ENCODE measurements around the gene ACSL1. TPM values are rescaled to one million over a fixed set of nuclear protein-coding genes. Genes with fewer than 3 reads are reported as not detected.

ACSL1 gene
- total RNA-seq, 4 donors from 2014 or later: 43.5 to 136 (median 52.0) TPM

- TF ChIP-seq, protein P1, sequence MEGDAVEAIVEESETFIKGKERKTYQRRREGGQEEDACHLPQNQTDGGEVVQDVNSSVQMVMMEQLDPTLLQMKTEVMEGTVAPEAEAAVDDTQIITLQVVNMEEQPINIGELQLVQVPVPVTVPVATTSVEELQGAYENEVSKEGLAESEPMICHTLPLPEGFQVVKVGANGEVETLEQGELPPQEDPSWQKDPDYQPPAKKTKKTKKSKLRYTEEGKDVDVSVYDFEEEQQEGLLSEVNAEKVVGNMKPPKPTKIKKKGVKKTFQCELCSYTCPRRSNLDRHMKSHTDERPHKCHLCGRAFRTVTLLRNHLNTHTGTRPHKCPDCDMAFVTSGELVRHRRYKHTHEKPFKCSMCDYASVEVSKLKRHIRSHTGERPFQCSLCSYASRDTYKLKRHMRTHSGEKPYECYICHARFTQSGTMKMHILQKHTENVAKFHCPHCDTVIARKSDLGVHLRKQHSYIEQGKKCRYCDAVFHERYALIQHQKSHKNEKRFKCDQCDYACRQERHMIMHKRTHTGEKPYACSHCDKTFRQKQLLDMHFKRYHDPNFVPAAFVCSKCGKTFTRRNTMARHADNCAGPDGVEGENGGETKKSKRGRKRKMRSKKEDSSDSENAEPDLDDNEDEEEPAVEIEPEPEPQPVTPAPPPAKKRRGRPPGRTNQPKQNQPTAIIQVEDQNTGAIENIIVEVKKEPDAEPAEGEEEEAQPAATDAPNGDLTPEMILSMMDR (IDR thresholded peaks at IDR 0.05): peak in 1 of 3 experiments; percentile 41
- TF ChIP-seq EP300 (IDR thresholded peaks at IDR 0.05): no peak
- TF ChIP-seq POLR2AphosphoS5 (IDR thresholded peaks at IDR 0.05): peak; percentile 77 to 89
- peak; percentile 70 for TF ChIP-seq POLR2A (IDR thresholded peaks at IDR 0.05; ENCODE audit: low read depth)
- Histone ChIP-seq H3K4me1 (peaks cover 11 to 19% (median 18%) of the 10 kb centered on the region in 4 donors), H3K27ac (replicated peaks in 1 of 4) (peak within 1 kb of the TSS; percentile 61 to 73 (median 69)), H3K36me3 (no peaks in the 10 kb centered on the region), H3K4me3 (peak within 1 kb of the TSS; percentile 73 to 87 (median 80)), H3K27me3 (peaks cover 0 to 4% (median 0%) of the 10 kb centered on the region in 4 donors), H3K9me3 (no peaks in the 10 kb centered on the region)
- under 1% methylated on average over 22 of the region's 69 CpGs for WGBS
- intact Hi-C loops (cut with DNase I): loop anchor here (5.0 kb wide), 1 partner anchor 82 kb away; no protein-coding TSS in a partner anchor
- DNase-seq (ENCODE audit: extremely low spot score): peak; percentile 97
Observed at GRCh38 chr4:184733654-184734524, 91.9 kb downstream of the ACSL1 start, which contains the start of gene CENPU. Gene CENPU (minus strand): TSS chr4:184734096. CDS start chr4:184734062, 34 bp downstream.

GRCh38 chr4:184732126-184732525 lies 93.6 kb downstream of the ACSL1 start:
- no peak overlapping the region for H3K27ac ChIP-seq (replicated peaks in 1 of 4)
- peaks cover 0 to 4% (median 0%) of the 10 kb centered on the region in 4 donors for H3K27me3 ChIP-seq
- intact Hi-C loops (cut with DNase I): loop anchor here (5.0 kb wide), 1 partner anchor 80 kb away; no protein-coding TSS in a partner anchor
- H3K4me3 ChIP-seq: no peak overlapping the region
- H3K4me1 ChIP-seq: peaks cover 11 to 19% (median 18%) of the 10 kb centered on the region in 4 donors
- TF ChIP-seq POLR2AphosphoS5 (IDR thresholded peaks at IDR 0.05) (no peak), EP300 (IDR thresholded peaks at IDR 0.05) (no peak), POLR2A (IDR thresholded peaks at IDR 0.05; ENCODE audit: low read depth) (no peak)
- TF ChIP-seq, protein P1 (IDR thresholded peaks at IDR 0.05): no peak
- DNase-seq (ENCODE audit: extremely low spot score): no peak
- WGBS: 60% methylated on average over 4 of the region's 4 CpGs
- H3K9me3 ChIP-seq: no peaks in the 10 kb centered on the region
- H3K36me3 ChIP-seq: no peaks in the 10 kb centered on the region

- 85% methylated on average over 6 of the region's 6 CpGs for WGBS
- Histone ChIP-seq H3K9me3 (no peaks in the 10 kb centered on the region), H3K4me3 (no peak overlapping the region), H3K27me3 (peaks cover 0 to 4% (median 0%) of the 10 kb centered on the region in 4 donors), H3K27ac (replicated peaks in 1 of 4) (no peak overlapping the region), H3K36me3 (no peaks in the 10 kb centered on the region), H3K4me1 (peaks cover 11 to 19% (median 18%) of the 10 kb centered on the region in 4 donors)
- TF ChIP-seq, protein P1 (IDR thresholded peaks at IDR 0.05): no peak
- no peak for TF ChIP-seq EP300 (IDR thresholded peaks at IDR 0.05)
- TF ChIP-seq POLR2A (IDR thresholded peaks at IDR 0.05; ENCODE audit: low read depth): no peak
- TF ChIP-seq POLR2AphosphoS5 (IDR thresholded peaks at IDR 0.05): no peak
- intact Hi-C loops (cut with DNase I): loop anchor here (5.0 kb wide), 1 partner anchor 79 kb away; no protein-coding TSS in a partner anchor
- DNase-seq (ENCODE audit: extremely low spot score): no peak
Observed at GRCh38 chr4:184731056-184731455, 94.7 kb downstream of the ACSL1 start.

GRCh38 chr4:184729946-184730345 lies 95.8 kb downstream of the ACSL1 start:
- TF ChIP-seq EP300 (IDR thresholded peaks at IDR 0.05) (no peak), POLR2AphosphoS5 (IDR thresholded peaks at IDR 0.05) (no peak), POLR2A (IDR thresholded peaks at IDR 0.05; ENCODE audit: low read depth) (no peak)
- TF ChIP-seq, protein P1 (IDR thresholded peaks at IDR 0.05): no peak
- Histone ChIP-seq H3K4me3 (no peak overlapping the region), H3K4me1 (peaks cover 11 to 18% (median 18%) of the 10 kb centered on the region in 4 donors), H3K36me3 (no peaks in the 10 kb centered on the region), H3K27me3 (peaks cover 0 to 4% (median 0%) of the 10 kb centered on the region in 4 donors), H3K27ac (replicated peaks in 1 of 4) (no peak overlapping the region), H3K9me3 (no peaks in the 10 kb centered on the region)
- WGBS: 83% methylated on average over 5 of the region's 5 CpGs
- DNase-seq (ENCODE audit: extremely low spot score): no peak
- intact Hi-C loops (cut with DNase I): loop anchor here (5.0 kb wide), 1 partner anchor 78 kb away; no protein-coding TSS in a partner anchor

All from esophagus muscularis mucosa (tissue), 4 donors.